Choroid plexus epithelial cell (primary cell): Measurements from ENCODE around the gene EHHADH.

Experiments used
- DNase-seq: peaks from one replicate; pipeline ENCODE4 v3.0.0-alpha.2; 2010; ENCODE audit warnings: low read depth
- H3K4me3 ChIP-seq: 2 replicates; pipeline ENCODE4 v1.5.1; 2011; ENCODE audit warnings: low read depth, mild to moderate bottlenecking, control low read depth, low read length, moderate library complexity
- CTCF ChIP-seq: conservative IDR thresholded peaks from 2 replicates; pipeline ENCODE4 v1.5.1; 2011; ENCODE audit warnings: low read depth, mild to moderate bottlenecking, control low read depth, inconsistent platforms, low read length, moderate library complexity

The EHHADH gene

GRCh38 chr3:185149591-185149990 is 104.3 kb downstream of the EHHADH start:
- DNase-seq = no peak
- no peak for TF ChIP-seq CTCF
- no peak overlapping the region for H3K4me3 ChIP-seq

- no peak for DNase-seq
- no peak for TF ChIP-seq CTCF
Observed at GRCh38 chr3:185145511-185145910, 108.3 kb downstream of the EHHADH start.

GRCh38 chr3:185144784-185145183 is 109.1 kb downstream of the EHHADH start:
- no peak for TF ChIP-seq CTCF
- H3K4me3 ChIP-seq = no peak overlapping the region
- no peak for DNase-seq

More at GRCh38 chr3:185145511-185145910, 108.3 kb downstream of the EHHADH start:
- no peak overlapping the region for H3K4me3 ChIP-seq
